Measurements from ENCODE around the gene SIK1.
"Not testable (repeated sequence)": the region's sequence is repeated elsewhere in the genome, so short reads cannot be mapped to it uniquely, and the experiment has no call there.

- TF ChIP-seq, protein P1, sequence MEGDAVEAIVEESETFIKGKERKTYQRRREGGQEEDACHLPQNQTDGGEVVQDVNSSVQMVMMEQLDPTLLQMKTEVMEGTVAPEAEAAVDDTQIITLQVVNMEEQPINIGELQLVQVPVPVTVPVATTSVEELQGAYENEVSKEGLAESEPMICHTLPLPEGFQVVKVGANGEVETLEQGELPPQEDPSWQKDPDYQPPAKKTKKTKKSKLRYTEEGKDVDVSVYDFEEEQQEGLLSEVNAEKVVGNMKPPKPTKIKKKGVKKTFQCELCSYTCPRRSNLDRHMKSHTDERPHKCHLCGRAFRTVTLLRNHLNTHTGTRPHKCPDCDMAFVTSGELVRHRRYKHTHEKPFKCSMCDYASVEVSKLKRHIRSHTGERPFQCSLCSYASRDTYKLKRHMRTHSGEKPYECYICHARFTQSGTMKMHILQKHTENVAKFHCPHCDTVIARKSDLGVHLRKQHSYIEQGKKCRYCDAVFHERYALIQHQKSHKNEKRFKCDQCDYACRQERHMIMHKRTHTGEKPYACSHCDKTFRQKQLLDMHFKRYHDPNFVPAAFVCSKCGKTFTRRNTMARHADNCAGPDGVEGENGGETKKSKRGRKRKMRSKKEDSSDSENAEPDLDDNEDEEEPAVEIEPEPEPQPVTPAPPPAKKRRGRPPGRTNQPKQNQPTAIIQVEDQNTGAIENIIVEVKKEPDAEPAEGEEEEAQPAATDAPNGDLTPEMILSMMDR (IDR thresholded peaks at IDR 0.05; ENCODE audit: low read depth, low read length): not testable (repeated sequence)
- TF ChIP-seq MAX (IDR thresholded peaks at IDR 0.05; ENCODE audit: low read depth, low read length); POLR2A (IDR thresholded peaks at IDR 0.05; ENCODE audit: extremely low read depth, insufficient read length): not testable (repeated sequence)
Observed at GRCh38 chr21:43396788-43397438, 30.0 kb downstream of the SIK1 start.
